Glutamatergic neuron (in vitro differentiated cells): Measurements from ENCODE around the gene SCRG1. TPM values are rescaled to one million over a fixed set of nuclear protein-coding genes. Genes with fewer than 3 reads are reported as not detected.

ENCODE experiments used
- DNase-seq: peaks from one replicate; pipeline ENCODE4 v3.0.0; 2022
- H3K27ac Mint-ChIP-seq: one replicate; pipeline ENCODE4 v1.8.0; 2020; ENCODE audit warnings: mild to moderate bottlenecking, mixed read lengths, inconsistent platforms; ENCODE audit not compliant: unreplicated experiment
- H3K27me3 Mint-ChIP-seq: one replicate; pipeline ENCODE4 v1.8.0; 2020; ENCODE audit warnings: mild to moderate bottlenecking, moderate library complexity, mixed read lengths, inconsistent platforms; ENCODE audit not compliant: unreplicated experiment
- H3K36me3 Mint-ChIP-seq: one replicate; pipeline ENCODE4 v1.8.0; 2020; ENCODE audit warnings: mild to moderate bottlenecking, mixed read lengths, inconsistent platforms; ENCODE audit not compliant: unreplicated experiment
- H3K4me1 Mint-ChIP-seq: one replicate; pipeline ENCODE4 v1.8.0; 2020; ENCODE audit warnings: mild to moderate bottlenecking, low read depth, mixed read lengths, inconsistent platforms; ENCODE audit not compliant: unreplicated experiment
- H3K4me3 Mint-ChIP-seq: one replicate; pipeline ENCODE4 v1.8.0; 2020; ENCODE audit warnings: mild to moderate bottlenecking, mixed read lengths, inconsistent platforms; ENCODE audit not compliant: unreplicated experiment
- H3K9me3 Mint-ChIP-seq: one replicate; pipeline ENCODE4 v1.8.0; 2020; ENCODE audit warnings: mild to moderate bottlenecking, moderate library complexity, mixed read lengths, inconsistent platforms; ENCODE audit not compliant: unreplicated experiment
- CTCF ChIP-seq: fragments of 200-600 bp; sonication (generic); IDR thresholded peaks from one replicate; pipeline ENCODE4 v1.5.0; 2021; ENCODE audit not compliant: partially characterized antibody, unreplicated experiment
- total RNA-seq: library from RNA; stranded (reverse); fragmentation: NEBNext Ultra II Directional; extraction: Animal tissue kit (Norgen Biotek cat#: 25700); gene quantifications from one replicate; pipeline ENCODE4 v1.2.1, GENCODE V29; 2021; ENCODE audit not compliant: unreplicated experiment

SCRG1 gene
- total RNA-seq, 1 donor from 2014 or later, result not detected

GRCh38 chr4:173432430-173432829, 33.5 kb upstream of the SCRG1 start:
- Mint-ChIP-seq H3K27me3 (peaks cover 2% of the 10 kb centered on the region), H3K36me3 (no peaks in the 10 kb centered on the region)
- DNase-seq, result no peak

DNA sequence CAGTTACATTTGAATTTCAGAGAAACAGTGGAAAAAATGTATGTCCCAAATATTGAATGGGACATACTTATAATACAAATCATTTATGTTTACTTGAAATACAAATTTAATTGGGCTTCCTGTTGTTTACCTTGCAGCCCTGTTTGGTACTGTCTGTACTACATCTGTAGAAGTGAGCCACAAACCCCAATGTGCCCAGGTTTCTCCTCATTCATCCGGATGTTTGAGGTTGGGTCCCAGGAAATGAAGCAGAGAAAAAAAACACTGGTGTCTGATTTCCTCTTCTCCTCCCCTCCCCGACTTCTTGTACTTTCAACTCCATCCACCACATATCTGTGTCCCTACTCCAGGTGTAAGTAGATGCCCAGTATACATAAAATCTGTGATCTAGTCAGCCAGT, 27.1 kb upstream of the SCRG1 start:
- no peaks in the 10 kb centered on the region for H3K4me1 Mint-ChIP-seq
- no peak overlapping the region for H3K4me3 Mint-ChIP-seq
- no peak overlapping the region for H3K27ac Mint-ChIP-seq

More at GRCh38 chr4:173432430-173432829, 33.5 kb upstream of the SCRG1 start:
- no peak overlapping the region for H3K27ac Mint-ChIP-seq
- no peaks in the 10 kb centered on the region for H3K9me3 Mint-ChIP-seq
- no peak for TF ChIP-seq CTCF
- peaks cover 6% of the 10 kb centered on the region for H3K4me1 Mint-ChIP-seq
- H3K4me3 Mint-ChIP-seq, result no peak overlapping the region

DNA sequence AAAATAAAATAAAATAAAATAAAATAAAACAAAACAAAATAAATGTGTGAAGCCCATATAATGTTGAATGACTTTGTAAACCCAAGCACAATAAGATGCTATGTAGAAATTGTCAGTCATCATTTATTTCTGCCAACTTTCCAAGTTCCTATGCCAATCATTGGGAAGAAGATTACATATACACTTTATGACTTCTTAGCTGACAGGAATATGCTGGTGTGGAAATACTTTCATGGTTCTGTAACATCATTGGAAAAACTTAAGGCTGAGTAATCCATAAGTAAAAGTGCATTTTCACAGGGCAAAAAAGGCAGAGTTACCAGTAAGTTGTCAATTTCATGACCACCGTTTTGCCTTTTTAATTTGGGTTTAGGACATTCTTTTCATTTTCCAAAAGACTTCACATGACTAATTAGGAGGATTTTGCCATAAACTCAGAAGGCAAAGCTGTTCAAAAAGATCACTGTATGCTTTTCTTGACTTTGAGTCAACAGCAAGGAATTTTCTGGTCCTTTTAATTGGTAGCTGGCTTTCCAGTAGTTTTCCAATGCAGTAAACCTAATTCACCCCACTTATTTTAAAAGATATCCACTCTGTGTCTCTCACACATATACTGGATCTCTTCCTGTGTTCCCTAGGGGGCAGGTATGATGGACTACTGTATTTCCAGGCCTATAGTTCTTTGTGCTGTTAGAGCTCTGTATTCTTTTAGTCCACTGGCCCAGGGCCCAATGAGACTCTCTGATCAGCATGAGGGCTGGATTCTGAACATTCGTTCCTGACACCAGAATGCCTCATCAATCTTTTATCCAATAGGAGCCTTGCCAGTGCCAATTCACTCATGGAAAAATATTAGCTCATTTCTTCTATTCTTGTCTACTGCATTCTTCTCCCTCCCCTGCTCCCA, 26.2 kb upstream of the SCRG1 start:
- Mint-ChIP-seq H3K4me3 (no peak overlapping the region), H3K27me3 (no peaks in the 10 kb centered on the region), H3K36me3 (no peaks in the 10 kb centered on the region), H3K9me3 (no peaks in the 10 kb centered on the region), H3K4me1 (no peaks in the 10 kb centered on the region), H3K27ac (no peak overlapping the region)
- TF ChIP-seq CTCF, result no peak
- DNase-seq, result no peak

More for the DNA sequence above, 27.1 kb upstream of the SCRG1 start:
- Mint-ChIP-seq H3K27me3 (no peaks in the 10 kb centered on the region), H3K9me3 (no peaks in the 10 kb centered on the region), H3K36me3 (no peaks in the 10 kb centered on the region)
- TF ChIP-seq CTCF, result no peak
- no peak for DNase-seq

DNA sequence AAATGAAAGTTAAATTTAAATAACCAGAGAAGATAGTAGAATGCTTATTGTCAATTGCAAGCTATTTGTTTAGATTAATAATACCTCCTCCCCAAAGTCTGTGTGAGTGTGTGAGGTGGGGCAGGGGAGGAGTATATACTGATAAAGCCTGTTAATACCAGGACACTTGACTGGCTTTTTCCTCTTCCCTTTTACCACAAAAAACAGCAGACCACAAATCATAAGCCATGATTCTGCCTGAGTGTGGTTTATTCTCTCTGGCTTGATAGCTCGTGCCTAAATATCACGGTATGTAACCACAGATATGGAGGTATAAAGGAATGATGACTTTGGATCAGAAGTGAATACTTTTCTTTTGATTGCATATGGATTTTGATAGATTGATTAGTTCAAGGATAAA, 21.9 kb upstream of the SCRG1 start:
- no peak for DNase-seq
- Mint-ChIP-seq H3K27ac (no peak overlapping the region), H3K9me3 (peaks cover 1% of the 10 kb centered on the region), H3K27me3 (no peaks in the 10 kb centered on the region), H3K36me3 (no peaks in the 10 kb centered on the region), H3K4me1 (no peaks in the 10 kb centered on the region), H3K4me3 (no peak overlapping the region)
- TF ChIP-seq CTCF, result no peak

- DNase-seq, result no peak
- Mint-ChIP-seq H3K27me3 (no peaks in the 10 kb centered on the region), H3K4me3 (no peak overlapping the region), H3K4me1 (no peaks in the 10 kb centered on the region), H3K9me3 (peaks cover 1% of the 10 kb centered on the region), H3K27ac (no peak overlapping the region), H3K36me3 (no peaks in the 10 kb centered on the region)
- peak; percentile 43 for TF ChIP-seq CTCF
These were observed 21.4 kb upstream of the SCRG1 start for GRCh38 chr4:173420324-173420752.
